HuH-7 (cell line): ENCODE measurements around the gene ENPP5.
"Not testable (repeated sequence)": the region's sequence is repeated elsewhere in the genome, so short reads cannot be mapped to it uniquely, and the experiment has no call there.

Experiments
- DNase-seq: peaks from one replicate; pipeline ENCODE4 v3.0.0; 2011; ENCODE audit warnings: low spot score

The ENPP5 gene

DNA sequence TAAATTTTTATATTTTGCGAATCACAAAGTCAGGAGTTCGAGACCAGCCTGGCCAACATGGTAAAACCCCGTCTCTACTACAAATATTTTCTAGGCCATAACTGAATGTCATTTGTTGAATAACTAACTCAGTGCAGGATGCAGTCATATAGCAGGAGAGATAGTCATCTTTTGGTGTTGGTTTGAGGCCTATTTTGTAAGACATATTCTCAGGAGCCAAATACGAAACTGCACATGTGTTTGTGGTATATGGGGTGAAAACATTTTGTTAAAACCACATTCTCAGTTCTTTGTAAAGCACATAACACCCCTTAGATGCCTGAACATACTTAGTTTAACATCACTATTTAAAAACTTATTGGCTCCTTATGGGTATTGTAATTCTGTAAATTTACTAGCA, 4.7 kb upstream of the ENPP5 start:
- no peak for DNase-seq

DNA sequence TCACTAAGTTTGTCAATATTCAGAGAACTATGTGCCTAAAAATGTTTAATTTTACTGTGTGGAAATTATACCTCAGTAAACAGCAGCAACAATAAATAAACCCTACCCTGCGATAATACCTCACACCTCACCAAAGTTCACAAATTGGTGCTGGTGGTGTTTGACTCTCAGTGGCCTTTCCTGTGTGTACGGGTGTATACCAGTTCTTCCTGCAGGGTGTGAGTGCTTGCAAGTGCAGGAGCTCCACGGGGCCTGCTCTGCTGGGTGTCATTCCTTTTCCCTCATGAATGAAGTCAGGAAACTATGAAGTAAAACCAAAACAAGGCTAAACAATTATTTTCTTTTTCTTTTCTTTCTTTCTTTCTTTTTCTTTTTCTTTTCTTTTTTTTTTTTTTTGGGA, 4.1 kb upstream of the ENPP5 start:
- DNase-seq, result no peak

DNA sequence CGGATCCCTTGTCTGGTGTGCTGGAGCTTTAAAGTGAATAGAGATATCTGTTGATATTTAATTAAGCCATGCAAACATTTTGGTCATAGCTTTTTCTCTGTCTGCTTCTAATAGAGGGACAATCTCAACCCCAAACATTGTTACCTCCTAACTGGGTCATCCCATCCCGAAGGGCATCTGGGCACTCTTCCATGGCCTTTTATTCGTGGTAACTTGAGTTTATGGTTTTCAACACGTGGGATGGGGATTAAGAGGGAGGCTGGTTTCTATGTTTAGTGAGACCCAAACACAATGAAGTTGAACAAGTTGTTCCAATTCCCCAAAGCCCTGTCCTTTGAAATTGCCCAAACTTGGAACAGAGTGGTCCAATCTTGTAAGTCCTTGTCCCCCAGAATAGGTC, 1.4 kb upstream of the ENPP5 start:
- DNase-seq, result no peak

DNA sequence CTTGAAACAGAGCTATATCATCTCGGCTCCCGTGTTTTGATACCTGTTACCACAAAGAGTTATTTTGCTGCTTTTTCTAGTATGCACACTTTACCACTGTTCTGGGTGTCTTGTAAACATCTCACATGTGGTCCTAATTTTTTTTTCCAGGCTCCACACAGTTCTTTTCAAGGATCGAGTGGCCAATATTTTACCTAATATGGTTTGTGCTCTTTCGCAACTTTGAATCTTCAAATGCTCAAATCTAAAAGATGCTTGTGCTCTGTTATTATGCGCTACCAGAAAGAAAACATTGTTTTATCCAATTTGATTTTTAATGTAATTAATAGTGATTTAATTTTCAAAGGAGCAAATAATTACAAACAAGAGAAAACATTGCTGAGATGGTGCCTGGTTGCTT, 10.7 kb downstream of the ENPP5 start:
- no peak for DNase-seq

DNA sequence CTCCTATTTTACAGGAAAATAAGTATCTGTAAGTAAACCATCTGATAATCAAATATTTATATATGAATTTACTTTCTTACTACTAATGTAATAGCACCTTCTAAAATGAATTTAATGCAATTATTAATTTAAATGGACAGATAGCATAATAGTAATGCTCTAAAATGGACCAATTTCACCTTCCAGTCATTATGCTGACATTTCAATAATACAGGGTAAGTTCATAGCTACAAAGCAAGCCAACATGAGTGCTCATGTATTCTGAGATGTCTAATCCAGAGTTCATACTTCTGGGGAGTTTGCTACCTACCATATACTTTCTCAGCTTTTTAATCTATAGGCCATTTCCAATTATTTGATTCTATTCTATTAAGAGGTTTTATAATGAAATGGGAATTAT, 11.6 kb downstream of the ENPP5 start:
- no peak for DNase-seq

DNA sequence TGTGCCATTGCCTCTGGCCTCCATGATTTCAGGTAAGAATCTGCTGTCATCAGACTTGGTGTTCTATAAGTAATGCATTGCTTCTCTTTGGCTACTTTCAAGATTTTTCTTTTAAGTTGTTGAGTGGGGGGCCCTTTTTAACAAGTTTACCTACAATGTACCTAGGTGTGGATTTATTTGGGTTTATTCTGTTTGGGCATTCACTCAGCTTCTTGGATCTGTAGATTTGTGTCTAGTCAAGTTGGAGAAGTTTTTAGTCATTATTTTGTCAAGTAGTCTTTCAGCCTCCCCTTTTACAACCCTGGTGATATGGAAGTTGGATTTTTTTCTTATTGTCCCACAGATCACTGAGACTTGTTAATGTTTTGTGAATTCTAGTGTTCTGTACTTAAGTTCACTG, 14.1 kb downstream of the ENPP5 start:
- no peak for DNase-seq

DNA sequence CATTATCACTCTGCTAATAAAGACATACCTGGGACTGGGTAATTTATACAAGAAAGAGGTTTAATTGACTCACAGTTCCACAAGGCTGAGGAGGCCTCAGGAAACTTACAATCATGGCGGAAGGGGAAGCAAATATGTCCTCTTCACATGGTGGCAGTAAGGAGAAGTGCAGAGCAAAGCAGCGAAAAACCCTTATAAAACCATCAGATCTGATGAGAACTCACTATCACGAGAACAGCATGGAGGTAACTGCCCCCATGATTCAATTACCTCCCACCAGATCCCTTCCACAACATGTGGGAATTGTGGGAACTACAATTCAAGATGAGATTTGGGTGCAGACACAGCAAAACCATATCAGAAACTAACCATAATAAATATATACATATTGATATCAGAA, 21.7 kb downstream of the ENPP5 start:
- DNase-seq, result not testable (repeated sequence)

DNA sequence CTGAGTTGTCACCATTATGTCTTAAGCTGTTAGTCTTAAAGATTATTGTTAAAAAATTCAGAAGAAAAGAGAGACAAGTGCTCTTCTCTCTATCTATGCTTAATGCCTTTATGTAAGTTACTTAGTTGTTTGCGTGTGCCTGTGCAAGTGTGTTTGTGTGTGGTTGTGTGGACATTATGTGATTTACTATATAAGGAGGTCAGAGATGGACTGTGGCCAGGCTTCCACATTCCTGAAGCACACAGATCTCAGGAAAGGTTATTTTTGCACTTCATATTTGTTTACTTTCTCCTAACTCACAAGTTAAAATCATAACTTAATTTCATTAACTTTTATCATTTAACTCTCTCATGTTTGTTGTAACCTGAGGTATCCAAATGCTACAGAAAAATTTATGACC, 26.5 kb downstream of the ENPP5 start:
- no peak for DNase-seq

DNA sequence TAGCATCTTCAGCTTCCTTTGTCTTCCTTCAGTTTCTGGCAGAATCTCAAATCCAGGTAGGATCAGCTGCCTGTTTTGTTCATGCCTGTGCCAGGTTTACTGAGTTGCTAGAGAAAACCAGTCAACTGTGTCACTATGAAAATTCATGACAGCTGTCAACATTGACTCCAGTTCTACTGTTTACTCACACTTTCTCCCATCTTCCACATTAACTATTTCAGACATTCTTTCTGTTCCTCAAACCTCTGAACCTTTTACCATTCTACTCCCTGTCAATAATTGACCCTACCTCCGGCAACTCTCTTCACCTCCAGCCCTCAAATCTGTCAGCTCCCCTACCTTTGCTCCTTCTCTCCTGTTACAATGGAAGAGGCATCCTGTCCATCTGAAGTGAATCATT, 32.5 kb downstream of the ENPP5 start:
- no peak for DNase-seq

DNA sequence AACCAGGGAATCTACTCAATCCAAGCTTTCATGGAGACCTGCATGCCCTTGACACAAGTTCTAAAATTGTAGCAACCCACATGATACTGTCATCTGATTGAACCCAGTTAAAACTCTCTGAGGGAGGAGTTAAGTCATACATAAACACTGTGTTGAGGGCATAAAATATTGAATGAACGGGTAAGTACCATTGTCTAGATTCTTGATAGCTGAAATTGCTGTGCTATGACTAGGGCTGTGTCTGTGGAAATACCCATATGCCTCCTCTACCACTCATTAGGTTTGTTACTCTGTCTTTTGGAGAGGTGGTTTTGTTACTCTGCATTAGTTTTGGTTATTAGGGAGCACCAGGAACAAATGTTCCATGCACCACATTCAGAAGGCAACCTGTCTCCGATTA, 33.4 kb downstream of the ENPP5 start:
- no peak for DNase-seq

DNA sequence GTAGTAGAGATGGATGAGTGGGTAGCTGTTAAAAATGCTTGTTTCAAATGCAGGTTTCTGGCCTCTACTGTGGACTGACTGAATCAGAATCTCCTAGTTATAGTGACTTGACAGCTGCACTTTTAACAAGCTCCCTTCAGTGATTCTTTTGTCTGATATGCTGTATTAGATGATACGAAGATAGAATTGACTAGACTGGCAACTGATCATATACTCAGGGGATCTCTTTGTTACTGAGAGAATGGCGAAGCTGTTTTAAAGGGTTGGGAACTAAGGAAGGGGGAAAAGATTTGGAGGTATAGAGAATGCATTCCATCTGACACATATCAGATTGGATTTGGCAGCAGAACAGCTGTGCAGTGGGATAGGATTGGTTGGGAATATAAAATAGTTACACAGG, 33.9 kb downstream of the ENPP5 start:
- no peak for DNase-seq

DNA sequence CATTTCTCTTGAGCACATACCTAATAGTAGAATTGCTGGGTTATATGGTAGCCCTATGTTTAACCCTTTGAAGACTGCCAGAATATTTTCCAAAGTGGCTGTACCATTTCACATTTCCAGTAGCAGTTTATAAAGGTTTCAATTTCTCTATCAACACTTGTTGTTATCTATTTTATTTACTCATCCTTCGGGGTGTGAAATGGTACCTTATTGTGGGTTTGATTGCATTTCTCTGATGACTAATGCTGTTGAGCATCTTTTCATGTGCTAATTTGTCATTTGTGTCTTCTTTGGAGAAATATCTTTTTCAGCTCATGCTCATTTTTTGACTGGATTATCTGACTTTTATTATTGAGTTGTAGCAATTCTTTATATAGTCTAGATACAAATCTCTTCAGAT, 35.6 kb downstream of the ENPP5 start:
- DNase-seq, result no peak

DNA sequence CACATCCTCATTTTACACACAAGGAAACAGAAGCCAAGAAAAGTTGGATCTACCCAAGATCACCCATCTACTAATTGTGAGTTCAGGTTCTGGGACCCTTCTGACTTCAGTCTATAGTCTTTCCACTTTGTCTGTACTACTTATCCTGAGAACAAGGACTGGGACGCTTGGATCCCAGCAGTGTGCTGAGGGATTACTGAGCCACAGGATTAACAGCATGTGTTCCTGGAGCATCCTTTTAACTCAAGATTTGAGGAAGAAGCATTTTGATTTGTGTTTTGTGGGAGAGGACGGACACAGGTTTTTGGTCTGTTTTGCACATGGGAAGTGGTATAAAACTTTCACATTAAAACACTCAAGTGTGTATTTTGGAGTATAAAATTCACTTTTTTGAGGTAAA, 36.6 kb downstream of the ENPP5 start:
- DNase-seq, result no peak

DNA sequence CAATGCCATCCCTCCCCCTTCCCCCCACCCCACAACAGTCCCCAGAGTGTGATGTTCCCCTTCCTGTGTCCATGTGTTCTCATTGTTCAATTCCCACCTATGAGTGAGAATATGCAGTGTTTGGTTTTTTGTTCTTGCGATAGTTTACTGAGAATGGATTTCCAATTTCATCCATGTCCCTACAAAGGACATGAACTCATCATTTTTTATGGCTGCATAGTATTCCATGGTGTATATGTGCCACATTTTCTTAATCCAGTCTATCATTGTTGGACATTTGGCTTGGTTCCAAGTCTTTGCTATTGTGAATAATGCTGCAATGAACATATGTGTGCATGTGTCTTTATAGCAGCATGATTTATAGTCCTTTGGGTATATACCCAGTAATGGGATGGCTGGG, 39.5 kb downstream of the ENPP5 start:
- DNase-seq, result not testable (repeated sequence)

DNA sequence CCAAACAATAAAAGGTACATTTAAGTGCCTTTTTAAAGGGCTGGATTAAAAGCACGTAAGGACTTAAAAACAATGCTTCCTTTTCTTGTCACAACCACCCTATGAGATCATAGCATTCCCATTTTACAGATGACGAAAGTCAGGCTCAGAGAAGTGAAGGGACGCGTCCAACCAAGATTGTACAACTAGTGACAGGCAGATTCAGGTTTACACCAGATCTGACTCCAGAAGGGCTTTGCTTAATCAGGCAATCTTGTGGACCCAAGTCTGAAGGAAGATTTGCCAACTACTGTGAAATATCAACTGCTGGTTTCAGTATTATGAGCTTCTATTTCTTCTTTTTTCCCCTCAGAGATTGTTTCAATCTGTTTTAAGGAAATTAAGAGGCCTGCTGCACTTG, 40.1 kb downstream of the ENPP5 start:
- DNase-seq, result no peak

DNA sequence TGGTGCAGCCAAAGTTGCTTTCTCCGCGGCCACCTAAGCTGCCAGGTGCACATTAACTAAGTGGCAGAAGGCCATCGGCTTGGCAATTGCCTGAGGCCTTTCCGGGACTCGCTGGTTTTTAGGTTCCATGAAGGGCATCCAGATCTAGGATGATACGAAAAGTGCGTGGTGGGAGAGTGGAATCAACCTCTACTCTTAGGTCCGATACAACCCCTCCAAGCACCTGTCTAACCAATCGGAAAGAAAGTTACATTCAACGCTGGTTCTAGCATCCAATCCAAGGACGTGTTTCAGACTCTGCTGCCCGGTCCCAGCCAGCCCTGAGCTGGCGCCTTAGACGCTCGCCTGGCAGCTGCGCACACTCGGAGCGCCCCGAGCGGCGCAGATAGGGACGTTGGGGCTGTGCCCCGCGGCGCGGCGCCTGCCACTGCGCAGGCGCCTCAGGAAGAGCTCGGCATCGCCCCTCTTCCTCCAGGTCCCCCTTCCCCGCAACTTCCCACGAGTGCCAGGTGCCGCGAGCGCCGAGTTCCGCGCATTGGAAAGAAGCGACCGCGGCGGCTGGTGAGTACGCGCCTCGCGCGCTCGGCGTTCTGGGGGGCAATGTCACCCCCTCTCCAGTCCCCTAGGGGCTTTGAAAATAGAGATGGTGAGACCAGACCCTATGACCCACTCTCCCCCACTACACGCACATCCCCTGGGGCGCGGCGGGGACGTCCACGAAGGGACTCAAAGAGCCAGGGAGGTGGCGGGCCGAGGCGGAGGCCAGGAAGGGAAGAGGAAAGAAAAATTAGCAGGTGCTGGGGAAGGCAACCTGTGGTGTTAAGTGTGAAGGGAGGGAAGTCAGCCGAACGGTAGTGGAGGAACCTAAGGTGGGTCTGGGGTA, 40.9 kb downstream of the ENPP5 start, which contains the start of gene ENPP4:
ENPP4 (plus strand) TSS at position 361 of the 883 bp plus-strand sequence. CDS start 9,595 bp downstream, outside the sequence.
- DNase-seq, result peak; percentile 96

DNA sequence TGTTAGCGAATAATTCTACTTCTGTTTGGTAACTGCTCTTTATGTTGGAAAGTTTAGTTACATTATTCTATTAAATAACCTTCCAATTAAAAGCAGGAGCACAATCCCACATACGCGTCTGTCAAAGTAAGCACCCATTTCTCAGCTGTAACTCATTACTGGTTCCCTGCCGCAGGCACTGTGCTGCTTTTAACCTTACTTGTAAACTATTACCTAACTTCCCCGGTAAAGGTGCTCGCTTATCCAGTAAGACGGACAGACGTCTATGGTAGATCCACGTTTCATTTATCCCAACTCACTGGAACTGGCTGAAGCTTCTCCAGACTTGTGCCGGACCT, 41.5 kb downstream of the ENPP5 start:
- peak; percentile 3 for DNase-seq

DNA sequence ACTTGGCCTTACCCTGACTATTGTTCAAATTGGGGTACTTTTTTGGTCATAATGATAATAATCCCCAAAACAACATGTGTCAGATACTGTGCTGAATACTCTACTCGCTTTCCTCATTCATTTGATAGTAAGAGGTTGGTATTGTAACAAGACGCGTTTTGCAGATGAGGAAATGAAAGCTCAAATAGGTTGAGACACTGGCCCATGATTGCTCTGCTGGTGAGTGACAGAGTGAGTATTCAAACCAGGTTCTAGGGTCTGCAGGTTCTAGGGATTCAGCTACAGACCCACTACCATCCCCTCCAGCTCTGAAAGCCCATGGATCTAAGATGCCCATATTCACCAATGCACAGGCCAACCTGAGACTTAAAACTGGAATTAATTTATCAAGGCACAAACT, 42.3 kb downstream of the ENPP5 start:
- DNase-seq, result no peak

DNA sequence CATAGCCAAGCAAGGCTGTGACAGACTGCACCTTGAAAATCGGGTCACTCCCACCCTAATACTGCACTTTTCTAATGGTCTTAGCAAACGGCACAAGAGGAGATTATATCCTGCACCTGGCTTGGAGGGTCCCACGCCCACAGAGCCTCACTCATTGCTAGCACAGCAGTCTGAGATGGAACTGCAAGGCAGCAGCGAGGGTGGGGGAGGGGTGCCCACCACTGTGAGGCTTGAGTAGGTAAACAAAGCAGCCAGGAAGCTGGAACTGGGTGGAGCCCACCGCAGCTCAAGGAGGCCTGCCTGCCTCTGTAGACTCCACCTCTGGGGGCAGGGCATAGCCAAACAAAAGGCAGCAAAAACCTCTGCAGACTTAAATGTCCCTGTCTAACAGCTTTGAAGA, 51.1 kb downstream of the ENPP5 start:
- not testable (repeated sequence) for DNase-seq

DNA sequence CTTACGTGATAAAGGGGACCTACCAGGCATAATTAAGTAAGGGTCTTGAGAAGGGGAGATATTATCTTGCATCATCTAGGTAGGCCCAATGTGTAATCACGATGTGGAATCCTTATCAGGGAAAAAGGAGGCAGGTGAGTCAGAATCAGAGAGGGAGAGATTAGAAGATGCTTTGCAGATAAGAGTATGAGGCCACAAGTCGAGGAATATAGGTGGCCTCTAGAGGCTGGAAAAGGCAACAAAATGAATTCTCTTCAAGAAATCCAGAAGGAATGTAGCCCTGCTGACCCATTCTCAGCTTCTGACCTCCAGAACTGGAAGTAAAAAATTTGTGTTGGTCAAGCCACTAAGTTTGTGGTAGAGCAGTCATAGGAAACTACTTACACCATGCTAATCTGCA, 51.9 kb downstream of the ENPP5 start:
- no peak for DNase-seq

DNA sequence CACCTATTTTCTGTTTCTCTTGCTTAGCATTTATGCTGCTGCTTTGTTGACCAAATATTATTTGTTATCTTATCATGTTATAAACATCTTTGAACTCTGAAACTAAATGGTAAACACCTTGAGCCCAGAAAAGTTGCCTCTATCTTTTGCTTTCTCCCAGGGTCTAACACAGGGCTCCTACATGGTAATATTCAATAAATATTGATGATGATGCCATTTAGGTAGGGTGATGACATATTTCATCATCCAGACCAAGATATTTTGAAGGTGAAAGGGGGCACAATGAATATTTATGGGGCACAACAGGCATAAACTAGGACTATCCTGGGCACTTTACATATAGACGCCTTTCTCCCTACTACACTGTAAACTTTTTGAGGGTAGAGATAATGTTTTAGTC, 52.6 kb downstream of the ENPP5 start:
- DNase-seq, result no peak

DNA sequence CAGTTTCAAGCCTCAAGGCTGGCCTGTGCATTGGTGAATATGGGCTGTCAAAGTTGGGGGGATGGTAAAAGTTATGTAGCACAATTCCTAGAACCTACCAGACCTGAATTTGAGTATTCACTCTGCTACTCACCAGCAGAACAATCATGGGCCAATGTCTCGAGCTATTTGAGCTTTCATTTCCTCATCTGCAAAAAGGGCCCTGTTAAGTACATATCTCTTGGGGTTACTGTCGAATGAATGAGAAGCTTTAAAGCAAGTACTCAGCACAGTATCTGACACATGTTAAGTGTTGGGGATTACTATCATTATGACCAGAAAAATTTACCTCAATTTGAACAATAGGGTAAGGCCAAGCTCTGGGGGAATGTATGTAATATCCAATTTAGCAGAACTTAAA, 54.5 kb downstream of the ENPP5 start:
- DNase-seq, result no peak

DNA sequence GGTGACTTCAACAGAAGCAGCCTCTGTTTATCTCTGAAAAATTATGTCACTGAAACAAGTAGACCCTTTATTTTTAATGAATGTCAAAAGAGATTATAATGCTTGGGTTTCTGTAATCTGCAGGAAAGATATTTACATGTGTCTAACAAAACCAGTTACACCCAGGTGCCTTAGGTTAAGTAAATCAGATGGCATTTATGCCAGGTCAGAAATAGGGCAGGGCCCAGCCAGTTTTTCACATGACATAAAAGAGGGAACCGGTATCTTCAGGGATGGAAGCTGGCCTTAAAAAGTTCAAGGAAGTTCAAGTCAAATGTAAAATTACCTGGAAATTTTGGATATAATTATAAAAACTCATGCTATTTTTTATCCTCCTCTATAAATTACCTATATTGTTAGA, 55.1 kb downstream of the ENPP5 start:
- DNase-seq, result no peak

DNA sequence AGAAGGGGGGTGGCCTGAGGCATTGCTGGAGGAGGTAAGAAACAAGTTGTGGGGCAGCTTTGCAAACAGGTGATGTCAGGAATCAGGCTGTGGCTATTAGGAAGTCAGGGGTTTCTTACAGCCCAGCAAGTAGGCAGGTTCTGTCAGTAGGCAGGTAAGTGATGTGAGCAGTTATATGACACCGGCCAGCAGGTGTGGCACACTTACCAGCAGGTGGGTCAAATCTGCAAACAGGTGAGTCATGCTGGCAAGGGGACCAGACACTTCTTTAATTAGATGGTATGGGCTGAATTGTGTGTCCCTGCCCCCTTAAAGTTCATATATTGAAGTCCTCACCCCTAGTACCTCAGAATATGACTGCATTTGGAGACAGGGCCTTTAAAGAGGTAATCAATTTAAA, 57.4 kb downstream of the ENPP5 start:
- no peak for DNase-seq
